WTC11 (cell line): ENCODE data around the gene STARD10.

Experiments used
- ARID4B ChIP-seq: sonication (generic); formaldehyde crosslinking; IDR thresholded peaks from 2 replicates; pipeline ENCODE4 v1.8.0; 2023; ENCODE audit warnings: missing genetic modification reagents, mild to moderate bottlenecking, borderline replicate concordance
- CTCF ChIP-seq: fragments of 200-600 bp; IDR thresholded peaks from 2 replicates; pipeline ENCODE4 v1.8.0; 2022; ENCODE audit warnings: antibody characterized with exemption
- NR3C1 ChIP-seq: sonication (generic); formaldehyde crosslinking; conservative IDR thresholded peaks from 2 replicates; pipeline ENCODE4 v1.8.1; 2023; ENCODE audit warnings: low read depth, mild to moderate bottlenecking, missing genetic modification reagents
- SMAD4 ChIP-seq: sonication (generic); formaldehyde crosslinking; IDR thresholded peaks from 2 replicates; pipeline ENCODE4 v1.8.0; 2022; ENCODE audit warnings: mild to moderate bottlenecking, missing genetic modification reagents
- TF ChIP-seq, protein P1 (sequence below): sonication (generic); formaldehyde crosslinking; IDR thresholded peaks from 2 replicates; pipeline ENCODE4 v1.8.1; 2023; ENCODE audit warnings: mild to moderate bottlenecking, missing genetic modification reagents, moderate library complexity

GRCh38 chr11:72834905-72835304 is 41.1 kb upstream of the STARD10 start:
- TF ChIP-seq NR3C1 (CRISPR knock-in tag) (no peak), CTCF (no peak), SMAD4 (CRISPR knock-in tag) (no peak), ARID4B (CRISPR knock-in tag) (no peak)
- TF ChIP-seq, protein P1, sequence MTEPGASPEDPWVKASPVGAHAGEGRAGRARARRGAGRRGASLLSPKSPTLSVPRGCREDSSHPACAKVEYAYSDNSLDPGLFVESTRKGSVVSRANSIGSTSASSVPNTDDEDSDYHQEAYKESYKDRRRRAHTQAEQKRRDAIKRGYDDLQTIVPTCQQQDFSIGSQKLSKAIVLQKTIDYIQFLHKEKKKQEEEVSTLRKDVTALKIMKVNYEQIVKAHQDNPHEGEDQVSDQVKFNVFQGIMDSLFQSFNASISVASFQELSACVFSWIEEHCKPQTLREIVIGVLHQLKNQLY: no peak
